DOHH2 (cell line): ENCODE data around the gene LSAMP.

ENCODE experiments used
- H3F3A ChIP-seq: fragments of 200-600 bp; sonication (generic), shearing (Covaris generic); 2 replicates; pipeline ENCODE4 v1.6.0; 2016; ENCODE audit warnings: antibody characterized with exemption, mild to moderate bottlenecking; ENCODE audit not compliant: control insufficient read depth, insufficient read depth
- H3K27ac ChIP-seq: fragments of 200-600 bp; sonication (generic); 2 replicates; pipeline ENCODE4 v1.5.1; 2014; ENCODE audit warnings: low read depth, mild to moderate bottlenecking, low read length, moderate library complexity
- H3K27me3 ChIP-seq: fragments of 200-600 bp; sonication (generic); 2 replicates; pipeline ENCODE4 v1.6.1; 2014; ENCODE audit warnings: mild to moderate bottlenecking, low read length, mixed read lengths; ENCODE audit not compliant: control insufficient read depth
- H3K36me3 ChIP-seq: fragments of 200-600 bp; sonication (generic); 2 replicates; pipeline ENCODE4 v1.6.1; 2014; ENCODE audit warnings: mild to moderate bottlenecking, low read length, moderate library complexity, mixed read lengths; ENCODE audit not compliant: control insufficient read depth
- H3K4me1 ChIP-seq: fragments of 200-600 bp; sonication (generic); 2 replicates; pipeline ENCODE4 v1.6.1; 2014; ENCODE audit warnings: mild to moderate bottlenecking, low read length, mixed read lengths; ENCODE audit not compliant: control insufficient read depth
- H3K4me2 ChIP-seq: fragments of 200-600 bp; sonication (generic); 2 replicates; pipeline ENCODE4 v1.6.0; 2014; ENCODE audit warnings: mild to moderate bottlenecking, low read length, moderate library complexity
- H3K4me3 ChIP-seq: fragments of 200-600 bp; sonication (generic); 2 replicates; pipeline ENCODE4 v1.5.1; 2014; ENCODE audit warnings: mild to moderate bottlenecking, low read length, mixed read lengths
- H3K79me2 ChIP-seq: fragments of 200-600 bp; sonication (generic); 2 replicates; pipeline ENCODE4 v1.6.1; 2014; ENCODE audit warnings: mild to moderate bottlenecking, low read length, mixed read lengths; ENCODE audit not compliant: control insufficient read depth
- H3K9me2 ChIP-seq: fragments of 200-600 bp; sonication (generic); replicated peaks from 2 replicates; pipeline ENCODE4 v1.6.1; 2014; ENCODE audit warnings: mild to moderate bottlenecking, low read length, mixed read lengths; ENCODE audit not compliant: control insufficient read depth
- H3K9me3 ChIP-seq: fragments of 200-600 bp; sonication (generic); 2 replicates; pipeline ENCODE4 v1.6.1; 2014; ENCODE audit warnings: antibody characterized with exemption, low read length, mixed read lengths; ENCODE audit not compliant: control insufficient read depth, insufficient read depth
- H4K20me1 ChIP-seq: fragments of 200-600 bp; sonication (generic); 2 replicates; pipeline ENCODE4 v1.6.0; 2014; ENCODE audit warnings: low read depth, mild to moderate bottlenecking, antibody characterized with exemption, low read length, moderate library complexity; ENCODE audit not compliant: control insufficient read depth, insufficient read depth
- EZH2phosphoT487 ChIP-seq: fragments of 200-600 bp; sonication (generic); IDR thresholded peaks from 2 replicates; pipeline ENCODE4 v1.6.1; 2017; ENCODE audit warnings: borderline replicate concordance, mild to moderate bottlenecking, antibody characterized with exemption, low read length, moderate library complexity, mixed read lengths
- TF ChIP-seq, protein P1 (sequence below): fragments of 200-600 bp; sonication (generic); IDR thresholded peaks from one replicate; pipeline ENCODE4 v1.5.1; 2014; ENCODE audit warnings: antibody characterized with exemption, mild to moderate bottlenecking, low read depth, low read length; ENCODE audit not compliant: poor library complexity, severe bottlenecking

Gene LSAMP

DNA sequence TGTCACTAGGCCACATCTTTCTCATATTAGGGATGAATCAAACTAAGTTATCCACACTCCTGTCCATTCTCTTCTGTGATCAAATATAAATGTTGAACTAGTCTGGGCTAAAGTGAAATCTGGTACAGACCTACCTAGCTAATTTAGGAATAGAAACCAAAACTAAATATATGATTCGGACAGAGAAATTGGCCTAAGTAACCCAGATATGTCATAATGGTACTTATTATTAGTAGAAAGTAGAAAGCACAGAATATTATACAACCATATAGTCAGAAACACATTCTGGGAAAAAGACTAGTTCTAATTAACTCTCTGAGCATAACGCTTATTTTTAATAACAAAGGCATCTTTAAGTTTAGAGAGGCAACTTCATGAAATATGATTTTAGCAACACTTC, 389.0 kb downstream of the LSAMP start:
- H3K27ac ChIP-seq, result no peak overlapping the region
- H3K9me2 ChIP-seq, result no peaks in the 10 kb centered on the region
- no peak overlapping the region for H3K4me2 ChIP-seq
- no peaks in the 10 kb centered on the region for H3K27me3 ChIP-seq
- no peaks in the 10 kb centered on the region for H3K4me1 ChIP-seq
- H3K9me3 ChIP-seq, result no peaks in the 10 kb centered on the region
- TF ChIP-seq, protein P1, sequence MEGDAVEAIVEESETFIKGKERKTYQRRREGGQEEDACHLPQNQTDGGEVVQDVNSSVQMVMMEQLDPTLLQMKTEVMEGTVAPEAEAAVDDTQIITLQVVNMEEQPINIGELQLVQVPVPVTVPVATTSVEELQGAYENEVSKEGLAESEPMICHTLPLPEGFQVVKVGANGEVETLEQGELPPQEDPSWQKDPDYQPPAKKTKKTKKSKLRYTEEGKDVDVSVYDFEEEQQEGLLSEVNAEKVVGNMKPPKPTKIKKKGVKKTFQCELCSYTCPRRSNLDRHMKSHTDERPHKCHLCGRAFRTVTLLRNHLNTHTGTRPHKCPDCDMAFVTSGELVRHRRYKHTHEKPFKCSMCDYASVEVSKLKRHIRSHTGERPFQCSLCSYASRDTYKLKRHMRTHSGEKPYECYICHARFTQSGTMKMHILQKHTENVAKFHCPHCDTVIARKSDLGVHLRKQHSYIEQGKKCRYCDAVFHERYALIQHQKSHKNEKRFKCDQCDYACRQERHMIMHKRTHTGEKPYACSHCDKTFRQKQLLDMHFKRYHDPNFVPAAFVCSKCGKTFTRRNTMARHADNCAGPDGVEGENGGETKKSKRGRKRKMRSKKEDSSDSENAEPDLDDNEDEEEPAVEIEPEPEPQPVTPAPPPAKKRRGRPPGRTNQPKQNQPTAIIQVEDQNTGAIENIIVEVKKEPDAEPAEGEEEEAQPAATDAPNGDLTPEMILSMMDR, result no peak
- TF ChIP-seq EZH2phosphoT487, result no peak
- H3K79me2 ChIP-seq, result no peaks in the 10 kb centered on the region
- H3F3A ChIP-seq, result no peaks in the 10 kb centered on the region
- H3K36me3 ChIP-seq, result no peaks in the 10 kb centered on the region
- H4K20me1 ChIP-seq, result no peaks in the 10 kb centered on the region
- H3K4me3 ChIP-seq, result no peak overlapping the region

DNA sequence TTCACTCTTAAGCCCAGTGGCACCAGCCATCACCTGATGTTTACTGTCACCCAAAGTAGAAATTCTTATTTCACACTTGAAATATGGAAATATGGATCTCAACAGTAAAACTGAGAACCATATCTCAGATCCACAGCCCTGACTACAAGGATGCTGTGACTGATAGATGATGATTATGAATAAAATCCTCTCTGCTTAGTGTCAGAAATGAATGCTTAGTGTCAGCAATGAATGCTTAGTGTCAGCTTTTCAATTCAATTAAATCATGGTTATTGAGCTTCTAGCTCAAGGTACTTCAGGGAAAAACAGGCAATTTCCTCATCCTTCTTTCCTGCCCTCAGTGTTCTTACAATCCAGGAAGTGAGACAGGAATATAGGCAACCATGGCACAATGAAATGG, 392.3 kb downstream of the LSAMP start:
- no peaks in the 10 kb centered on the region for H3K27me3 ChIP-seq
- H3K9me3 ChIP-seq, result no peaks in the 10 kb centered on the region
- no peaks in the 10 kb centered on the region for H3K4me1 ChIP-seq
- TF ChIP-seq, protein P1, result no peak
- no peak for TF ChIP-seq EZH2phosphoT487
- no peak overlapping the region for H3K27ac ChIP-seq
- H3K79me2 ChIP-seq, result no peaks in the 10 kb centered on the region
- no peak overlapping the region for H3K4me3 ChIP-seq
- no peaks in the 10 kb centered on the region for H3F3A ChIP-seq
- no peaks in the 10 kb centered on the region for H3K36me3 ChIP-seq
- no peak overlapping the region for H3K4me2 ChIP-seq
- H4K20me1 ChIP-seq, result no peaks in the 10 kb centered on the region
- H3K9me2 ChIP-seq, result no peaks in the 10 kb centered on the region

DNA sequence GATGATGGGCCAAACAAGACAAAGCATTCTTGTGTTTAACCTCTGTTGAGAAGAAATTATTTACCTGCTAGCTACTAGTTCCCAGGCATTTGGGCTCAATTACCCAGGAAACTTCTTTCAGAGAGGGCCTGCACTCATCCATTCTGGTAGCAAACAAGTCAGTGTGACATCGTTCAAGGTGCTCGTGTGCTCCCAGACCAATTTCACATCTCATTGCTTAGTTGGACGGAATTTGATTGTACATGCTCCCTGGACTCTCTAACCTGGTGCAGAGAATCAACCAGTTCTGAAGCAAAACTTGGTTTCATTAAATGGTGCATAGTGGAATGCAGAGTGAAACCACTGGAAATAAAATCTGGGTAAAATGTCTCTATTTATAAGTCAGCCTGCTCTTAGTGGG, 392.7 kb downstream of the LSAMP start:
- Histone ChIP-seq H3K36me3 (no peaks in the 10 kb centered on the region), H3K4me3 (no peak overlapping the region), H3K4me1 (no peaks in the 10 kb centered on the region), H3K79me2 (no peaks in the 10 kb centered on the region), H3F3A (no peaks in the 10 kb centered on the region), H3K9me3 (no peaks in the 10 kb centered on the region), H3K4me2 (no peak overlapping the region), H3K27ac (no peak overlapping the region), H3K9me2 (no peaks in the 10 kb centered on the region), H3K27me3 (no peaks in the 10 kb centered on the region), H4K20me1 (no peaks in the 10 kb centered on the region)
- no peak for TF ChIP-seq EZH2phosphoT487
- TF ChIP-seq, protein P1, result no peak

DNA sequence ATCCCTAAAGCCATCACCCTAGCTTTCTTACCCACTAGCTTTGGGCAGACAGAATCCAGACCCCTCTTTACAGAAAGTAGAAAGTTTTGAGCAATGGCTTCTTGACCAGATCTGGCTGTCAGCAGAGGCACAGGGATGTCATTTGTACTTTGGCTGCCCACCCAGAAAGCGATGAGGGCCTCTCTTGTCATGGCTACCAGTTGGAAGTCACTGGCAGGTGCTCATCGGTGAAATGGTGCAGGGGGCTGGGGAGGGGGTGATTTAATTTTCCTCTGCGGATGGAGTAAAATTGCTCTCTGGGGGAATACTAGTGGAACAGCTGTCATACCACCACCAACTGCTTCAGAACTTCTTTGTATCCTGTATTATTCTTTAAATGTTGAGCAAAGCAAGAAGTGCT, 393.7 kb downstream of the LSAMP start:
- Histone ChIP-seq H3K27me3 (no peaks in the 10 kb centered on the region), H3K27ac (no peak overlapping the region), H3K9me3 (no peaks in the 10 kb centered on the region), H3F3A (no peaks in the 10 kb centered on the region), H3K9me2 (no peaks in the 10 kb centered on the region), H3K4me1 (no peaks in the 10 kb centered on the region), H3K79me2 (no peaks in the 10 kb centered on the region), H3K4me3 (no peak overlapping the region), H3K4me2 (no peak overlapping the region), H4K20me1 (no peaks in the 10 kb centered on the region), H3K36me3 (no peaks in the 10 kb centered on the region)
- TF ChIP-seq, protein P1, result no peak
- no peak for TF ChIP-seq EZH2phosphoT487
